IPS DF 6.9 (cell line): ENCODE results near the gene MC3R.

Source experiments
- DNase-seq: peaks from one replicate; pipeline ENCODE4 v3.0.0-alpha.2; 2013; ENCODE audit warnings: low read depth, low spot score
- H3K27ac ChIP-seq: one replicate; pipeline ENCODE4 v1.5.1; 2013; ENCODE audit warnings: low read length, control low read depth
- H3K27me3 ChIP-seq: 2 replicates; pipeline ENCODE4 v1.6.1; 2013; ENCODE audit warnings: mild to moderate bottlenecking, low read length; ENCODE audit not compliant: control insufficient read depth, insufficient read depth
- H3K36me3 ChIP-seq: 2 replicates; pipeline ENCODE4 v1.6.1; 2013; ENCODE audit warnings: low read length; ENCODE audit not compliant: control insufficient read depth, insufficient read depth
- H3K4me1 ChIP-seq: 2 replicates; pipeline ENCODE4 v1.6.1; 2013; ENCODE audit warnings: low read length; ENCODE audit not compliant: control insufficient read depth, insufficient read depth
- H3K4me3 ChIP-seq: 2 replicates; pipeline ENCODE4 v1.5.1; 2013; ENCODE audit warnings: mild to moderate bottlenecking, low read length
- H3K9me3 ChIP-seq: 2 replicates; pipeline ENCODE4 v1.6.1; 2013; ENCODE audit warnings: low read length, inconsistent platforms; ENCODE audit not compliant: control insufficient read depth, insufficient read depth
- WGBS: extraction: QIAGEN DNeasy Blood & Tissue Kit; methylation state at CpG from one replicate; pipeline ENCODE4 v1.1.7; 2013; ENCODE audit warnings: mixed read lengths, missing lambda C conversion rate; ENCODE audit not compliant: insufficient read length, insufficient coverage; 5-methylcytosine and 5-hydroxymethylcytosine counted together

MC3R gene

DNA sequence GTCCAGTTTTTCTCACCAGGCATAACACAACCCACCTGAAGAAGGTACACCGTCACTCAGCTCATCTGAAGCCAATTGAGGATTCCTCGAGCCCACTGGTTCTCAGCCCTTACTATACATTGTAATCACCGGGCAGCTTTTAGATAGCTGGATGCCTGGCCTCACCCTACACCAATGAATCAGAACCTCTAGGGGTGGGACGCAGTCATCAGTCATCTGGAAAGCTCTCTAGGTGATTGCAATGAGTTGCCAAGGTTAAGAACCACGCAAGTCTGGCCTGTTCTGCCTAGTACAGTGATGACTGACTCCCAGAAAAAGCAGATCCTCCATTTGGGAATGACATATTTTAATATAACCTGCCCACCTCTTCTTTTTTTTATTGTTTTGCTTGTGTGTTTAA lies 41.1 kb downstream of the MC3R start:
- H3K9me3 ChIP-seq: no peaks in the 10 kb centered on the region; the same call in 1 of the 2 replicates
- no peak overlapping the region for H3K4me3 ChIP-seq
- no peak for DNase-seq
- H3K36me3 ChIP-seq: no peaks in the 10 kb centered on the region
- H3K27me3 ChIP-seq: no peaks in the 10 kb centered on the region
- H3K27ac ChIP-seq: no peak overlapping the region
- no CpG with 5 or more reads among the region's 5 CpGs for WGBS
- no peaks in the 10 kb centered on the region for H3K4me1 ChIP-seq

DNA sequence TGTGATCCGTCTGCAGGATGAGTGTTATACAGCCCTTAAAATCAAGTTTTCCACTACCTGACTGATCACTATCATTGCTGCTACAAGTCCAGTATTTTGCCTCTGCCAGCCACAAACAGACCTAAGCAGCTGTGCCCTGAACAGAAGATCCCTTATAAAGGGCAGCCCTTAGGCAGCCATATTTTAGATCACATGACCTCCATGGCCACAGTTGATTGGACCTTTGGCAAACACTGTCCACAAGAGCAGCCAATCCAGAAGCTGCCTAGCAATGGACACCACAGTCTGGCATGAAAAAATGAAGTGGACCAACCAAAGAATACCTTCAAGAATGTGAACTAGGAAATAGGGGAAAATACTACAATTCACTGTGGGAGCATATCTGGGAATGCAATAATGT lies 50.8 kb downstream of the MC3R start:
- no CpG with 5 or more reads among the region's 1 CpG for WGBS
- DNase-seq: no peak

More for the DNA sequence above, 50.8 kb downstream of the MC3R start:
- H3K4me3 ChIP-seq: no peak overlapping the region
- peaks cover 5% of the 10 kb centered on the region for H3K9me3 ChIP-seq
- no peaks in the 10 kb centered on the region for H3K4me1 ChIP-seq
- no peaks in the 10 kb centered on the region for H3K27me3 ChIP-seq
- H3K36me3 ChIP-seq: no peaks in the 10 kb centered on the region
- no peak overlapping the region for H3K27ac ChIP-seq
